IMR-90 (cell line): ENCODE results near the gene OGA. TPM values are rescaled to one million over a fixed set of nuclear protein-coding genes. Genes with fewer than 3 reads are reported as not detected.

Experiments
- ATAC-seq: fragments of 200-7000 bp; cut with Tn5 transposase; 2 replicates; pipeline ENCODE4 v1.9.1; 2020; ENCODE audit warnings: low read depth, mild to moderate bottlenecking, moderate library complexity
- BruUV-seq: library from RNA; stranded (reverse); fragments of 400-500 nt; replicated peaks from 2 replicates; lab custom pipeline; 2021; lab: Mats Ljungman, UMichigan
- CTCF ChIA-PET: fragments of 300-600 bp; formaldehyde crosslinking; extraction: SDS; loops from one replicate; lab custom pipeline; 2021; ENCODE audit warnings: antibody characterized with exemption; lab: Yijun Ruan, JAX
- POLR2A ChIA-PET: fragments of 300-600 bp; sonication (Branson Sonifier 250); formaldehyde crosslinking; loops from one replicate; lab custom pipeline; 2022; ENCODE audit warnings: antibody characterized with exemption; ENCODE audit not compliant: unreplicated experiment; lab: Charles Lee
- DNase-seq: peaks from one replicate; pipeline ENCODE4 v3.0.0; 2013
- H2AFZ ChIP-seq: replicated peaks from 2 replicates; pipeline ENCODE3; 2013; ENCODE audit warnings: low read length, mild to moderate bottlenecking; ENCODE audit not compliant: poor library complexity
- H2AK5ac ChIP-seq: 2 replicates; pipeline ENCODE4 v1.6.1; 2013; ENCODE audit warnings: low read depth, low read length, inconsistent platforms
- H2AK9ac ChIP-seq: replicated peaks from 2 replicates; pipeline ENCODE3; 2013; ENCODE audit warnings: mild to moderate bottlenecking, low read depth, low read length, moderate library complexity; ENCODE audit not compliant: poor library complexity
- H2BK120ac ChIP-seq: 2 replicates; pipeline ENCODE4 v1.6.1; 2013; ENCODE audit warnings: low read depth, low read length, inconsistent platforms
- H2BK15ac ChIP-seq: 3 replicates; pipeline ENCODE4 v1.6.1; 2013; ENCODE audit warnings: low read depth, low read length, inconsistent platforms
- H2BK20ac ChIP-seq: 2 replicates; pipeline ENCODE4 v1.6.1; 2013; ENCODE audit warnings: low read depth, mild to moderate bottlenecking, inconsistent platforms, low read length, moderate library complexity
- H2BK5ac ChIP-seq: 2 replicates; pipeline ENCODE4 v1.6.1; 2013; ENCODE audit warnings: mild to moderate bottlenecking, low read depth, low read length, inconsistent platforms; ENCODE audit not compliant: poor library complexity, severe bottlenecking
- H3K14ac ChIP-seq: replicated peaks from 2 replicates; pipeline ENCODE4 v1.6.1; 2013; ENCODE audit warnings: low read depth, low read length, inconsistent platforms
- H3K18ac ChIP-seq: 2 replicates; pipeline ENCODE4 v1.6.1; 2013; ENCODE audit warnings: low read depth, low read length, control low read depth
- H3K23ac ChIP-seq: 2 replicates; pipeline ENCODE4 v1.6.1; 2013; ENCODE audit warnings: low read depth, low read length, inconsistent platforms
- H3K27ac ChIP-seq: 2 replicates; pipeline ENCODE4 v1.5.1; 2013; ENCODE audit warnings: mild to moderate bottlenecking, control low read depth, low read length; ENCODE audit not compliant: insufficient read depth
- H3K27me3 ChIP-seq: 2 replicates; pipeline ENCODE4 v1.6.1; 2013; ENCODE audit warnings: low read length; ENCODE audit not compliant: control insufficient read depth, insufficient read depth
- H3K36me3 ChIP-seq: 2 replicates; pipeline ENCODE4 v1.6.1; 2013; ENCODE audit warnings: low read length, mixed read lengths; ENCODE audit not compliant: control insufficient read depth, insufficient read depth
- H3K4ac ChIP-seq: 2 replicates; pipeline ENCODE4 v1.6.1; 2013; ENCODE audit warnings: low read depth, low read length, inconsistent platforms
- H3K4me1 ChIP-seq: 2 replicates; pipeline ENCODE4 v1.6.1; 2013; ENCODE audit warnings: low read length, mixed read lengths; ENCODE audit not compliant: control insufficient read depth, insufficient read depth
- H3K4me2 ChIP-seq: 2 replicates; pipeline ENCODE4 v1.6.1; 2013; ENCODE audit warnings: low read depth, mild to moderate bottlenecking, control low read depth, low read length, moderate library complexity
- H3K4me3 ChIP-seq: 2 replicates; pipeline ENCODE4 v1.5.1; 2013; ENCODE audit warnings: low read depth, mild to moderate bottlenecking, control low read depth, low read length, moderate library complexity; ENCODE audit not compliant: insufficient read depth
- H3K56ac ChIP-seq: 2 replicates; pipeline ENCODE4 v1.6.1; 2013; ENCODE audit warnings: low read length, inconsistent platforms; ENCODE audit not compliant: insufficient read depth; ENCODE audit errors: extremely low read depth
- H3K79me1 ChIP-seq, 2 experiments: 2 replicates each; pipeline ENCODE4 v1.6.1; 2013; ENCODE audit warnings: low read length in 2 of 2, inconsistent platforms in 1 of 2, low read depth in 1 of 2
- H3K9ac ChIP-seq: 2 replicates; pipeline ENCODE4 v1.6.1; 2013; ENCODE audit warnings: low read depth, low read length, control low read depth
- H3K9me1 ChIP-seq: 2 replicates; pipeline ENCODE4 v1.6.1; 2013; ENCODE audit warnings: low read length, inconsistent platforms; ENCODE audit not compliant: insufficient read depth
- H3K9me3 ChIP-seq: 2 replicates; pipeline ENCODE4 v1.6.1; 2013; ENCODE audit warnings: low read length; ENCODE audit not compliant: control insufficient read depth, insufficient read depth
- H4K20me1 ChIP-seq: 2 replicates; pipeline ENCODE4 v1.6.1; 2013; ENCODE audit warnings: low read length, inconsistent platforms; ENCODE audit not compliant: insufficient read depth
- H4K5ac ChIP-seq: 2 replicates; pipeline ENCODE4 v1.6.1; 2013; ENCODE audit warnings: mild to moderate bottlenecking, low read depth, low read length, control low read depth
- H4K8ac ChIP-seq, 2 experiments: 2 replicates each; pipeline ENCODE4 v1.6.1; 2013; ENCODE audit warnings: low read depth in 2 of 2, low read length in 2 of 2, control low read depth in 1 of 2, inconsistent platforms in 1 of 2
- H4K91ac ChIP-seq: 2 replicates; pipeline ENCODE4 v1.6.1; 2013; ENCODE audit warnings: low read depth, low read length, inconsistent platforms; ENCODE audit not compliant: insufficient read depth
- ELK1 ChIP-seq: fragments of 150-350 bp; IDR thresholded peaks from 2 replicates; pipeline ENCODE4 v1.6.1; 2016; ENCODE audit warnings: low read depth, mild to moderate bottlenecking, low read length, moderate library complexity, borderline replicate concordance
- NFE2L2 ChIP-seq: fragments of 150-350 bp; IDR thresholded peaks from 2 replicates; pipeline ENCODE4 v1.6.1; 2016; ENCODE audit warnings: low read depth, mild to moderate bottlenecking, low read length
- SMC3 ChIP-seq: fragments of 150-350 bp; IDR thresholded peaks from 2 replicates; pipeline ENCODE4 v1.6.1; 2016; ENCODE audit warnings: low read depth, mild to moderate bottlenecking, antibody characterized with exemption, low read length, moderate library complexity
- WGBS, 2 experiments: methylation state at CpG; one replicate each; pipeline versions ENCODE4 v1.1.5 to v1.1.7; 2013; ENCODE audit warnings: missing lambda C conversion rate in 2 of 2; ENCODE audit not compliant: insufficient read length in 1 of 2; ENCODE audit errors: extremely low coverage in 2 of 2; 5-methylcytosine and 5-hydroxymethylcytosine counted together
- dilution Hi-C: fragments of 300-500 bp; cut with HindIII; formaldehyde crosslinking; loops from one replicate; pipeline ENCODE4 v1.14.3; 2018; ENCODE audit warnings: low sequenced_read_pairs; ENCODE audit not compliant: unreplicated experiment
- in situ Hi-C: fragments of 300-500 bp; cut with MboI; formaldehyde crosslinking; loops from 3 replicates; pipeline ENCODE4 v1.14.3; 2019; ENCODE audit warnings: low sequenced_read_pairs, inconsistent platforms, mixed read lengths
- intact Hi-C: fragments of 100-400 bp; cut with micrococcal nuclease; formaldehyde crosslinking; loops from 2 replicates; pipeline ENCODE4 v1.10.0; 2022
- polyA plus RNA-seq, 3 experiments: library from polyadenylated mRNA; depleted of rRNA; stranded (reverse); fragments of >200 nt; gene quantifications; 2 replicates each; pipeline ENCODE4 v1.2.3, GENCODE V29; 2012; ENCODE audit warnings: low replicate concordance in 1 of 3
- total RNA-seq: library from RNA; depleted of rRNA; stranded (reverse); fragments of >200 nt; gene quantifications from 2 replicates; pipeline ENCODE4 v1.2.3, GENCODE V29; 2012
- TF ChIP-seq, protein P1 (sequence below): conservative IDR thresholded peaks from 2 replicates; pipeline ENCODE4 v1.5.1; 2012; ENCODE audit warnings: mild to moderate bottlenecking, low read depth, low read length, improper control_type of control experiment

OGA gene
- total and polyA plus RNA-seq, 2 of the 4 experiments (the other 2 are of a cell fraction) = 42.5 to 62.9 TPM

- ATAC-seq = no peak
- H3K36me3 ChIP-seq = no peaks in the 10 kb centered on the region
- BruUV-seq = no TSS peak
- no peak overlapping the region for H3K9ac ChIP-seq
- no peak overlapping the region for H2AFZ ChIP-seq
- H3K14ac ChIP-seq = no peak overlapping the region
- peak overlapping the region; percentile 29 for H2AK9ac ChIP-seq
- H3K9me1 ChIP-seq = peaks cover 9% of the 10 kb centered on the region
- no peak overlapping the region for H3K4ac ChIP-seq
- no peak overlapping the region for H2BK5ac ChIP-seq
- no peak overlapping the region for H4K5ac ChIP-seq
- peaks cover 31% of the 10 kb centered on the region for H4K20me1 ChIP-seq
- H2BK120ac ChIP-seq = no peak overlapping the region
- H2AK5ac ChIP-seq = no peak overlapping the region
- no peak overlapping the region for H3K27ac ChIP-seq
- H3K4me3 ChIP-seq = no peak overlapping the region
- peaks cover 5% of the 10 kb centered on the region; the same call in 1 of the 2 replicates for H3K4me1 ChIP-seq
- intact Hi-C loops (no loop called here), in situ Hi-C loops (no loop called here), dilution Hi-C loops (no loop called here)
- CTCF ChIA-PET = interaction anchor here (0.7 to 4.4 kb wide), 2 partner anchors 42 to 171 kb away, joined by 3 to 60 read pairs; no protein-coding TSS in a partner anchor
- no peak overlapping the region for H3K56ac ChIP-seq
- no peaks in the 10 kb centered on the region for H3K9me3 ChIP-seq
- no peak overlapping the region for H3K4me2 ChIP-seq
- H3K27me3 ChIP-seq = no peaks in the 10 kb centered on the region
- H4K91ac ChIP-seq = no peak overlapping the region
- H3K18ac ChIP-seq = no peak overlapping the region
- no peak overlapping the region for H2BK20ac ChIP-seq
- no peak overlapping the region for H2BK15ac ChIP-seq
- H3K23ac ChIP-seq = no peak overlapping the region
- no peak for DNase-seq
- 40% methylated on average over 1 of the region's 6 CpGs; no CpG with 5 or more reads in 1 of the 2 experiments for WGBS, 2 experiments
- no peak for TF ChIP-seq ELK1
- TF ChIP-seq NFE2L2 = no peak
- no peak for TF ChIP-seq SMC3
- TF ChIP-seq, protein P1, sequence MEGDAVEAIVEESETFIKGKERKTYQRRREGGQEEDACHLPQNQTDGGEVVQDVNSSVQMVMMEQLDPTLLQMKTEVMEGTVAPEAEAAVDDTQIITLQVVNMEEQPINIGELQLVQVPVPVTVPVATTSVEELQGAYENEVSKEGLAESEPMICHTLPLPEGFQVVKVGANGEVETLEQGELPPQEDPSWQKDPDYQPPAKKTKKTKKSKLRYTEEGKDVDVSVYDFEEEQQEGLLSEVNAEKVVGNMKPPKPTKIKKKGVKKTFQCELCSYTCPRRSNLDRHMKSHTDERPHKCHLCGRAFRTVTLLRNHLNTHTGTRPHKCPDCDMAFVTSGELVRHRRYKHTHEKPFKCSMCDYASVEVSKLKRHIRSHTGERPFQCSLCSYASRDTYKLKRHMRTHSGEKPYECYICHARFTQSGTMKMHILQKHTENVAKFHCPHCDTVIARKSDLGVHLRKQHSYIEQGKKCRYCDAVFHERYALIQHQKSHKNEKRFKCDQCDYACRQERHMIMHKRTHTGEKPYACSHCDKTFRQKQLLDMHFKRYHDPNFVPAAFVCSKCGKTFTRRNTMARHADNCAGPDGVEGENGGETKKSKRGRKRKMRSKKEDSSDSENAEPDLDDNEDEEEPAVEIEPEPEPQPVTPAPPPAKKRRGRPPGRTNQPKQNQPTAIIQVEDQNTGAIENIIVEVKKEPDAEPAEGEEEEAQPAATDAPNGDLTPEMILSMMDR = no peak
- no peak overlapping the region for H4K8ac ChIP-seq
- POLR2A ChIA-PET = no interaction called here
- H3K79me1 ChIP-seq = peaks cover 0 to 9% of the 10 kb centered on the region in 2 experiments; a peak in 1 of 4 replicates
These were observed 20.2 kb upstream of the OGA start for GRCh38 chr10:101838416-101838970.
